ENCODE results near the gene TRAFD1.

DNA sequence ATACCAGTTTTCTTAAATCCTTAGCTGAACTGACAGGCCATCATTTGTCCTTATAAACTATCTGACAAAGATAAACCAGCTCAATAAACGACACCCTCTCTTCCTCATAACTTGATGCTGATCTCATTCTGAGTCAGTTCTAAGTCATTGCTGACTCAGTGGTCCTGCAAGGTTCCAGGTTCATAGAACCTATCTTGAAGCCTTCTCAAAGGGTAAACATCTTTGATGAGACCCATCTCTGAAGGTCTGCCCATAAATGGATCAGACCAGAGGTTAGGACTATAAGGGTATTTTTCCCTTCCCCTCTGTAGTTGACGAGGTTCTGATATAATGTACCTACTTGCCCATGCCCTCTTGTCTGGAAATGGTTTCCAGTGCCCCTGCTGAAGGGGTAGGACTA is 28.7 kb upstream of the TRAFD1 start:
- TF ChIP-seq, protein P1, sequence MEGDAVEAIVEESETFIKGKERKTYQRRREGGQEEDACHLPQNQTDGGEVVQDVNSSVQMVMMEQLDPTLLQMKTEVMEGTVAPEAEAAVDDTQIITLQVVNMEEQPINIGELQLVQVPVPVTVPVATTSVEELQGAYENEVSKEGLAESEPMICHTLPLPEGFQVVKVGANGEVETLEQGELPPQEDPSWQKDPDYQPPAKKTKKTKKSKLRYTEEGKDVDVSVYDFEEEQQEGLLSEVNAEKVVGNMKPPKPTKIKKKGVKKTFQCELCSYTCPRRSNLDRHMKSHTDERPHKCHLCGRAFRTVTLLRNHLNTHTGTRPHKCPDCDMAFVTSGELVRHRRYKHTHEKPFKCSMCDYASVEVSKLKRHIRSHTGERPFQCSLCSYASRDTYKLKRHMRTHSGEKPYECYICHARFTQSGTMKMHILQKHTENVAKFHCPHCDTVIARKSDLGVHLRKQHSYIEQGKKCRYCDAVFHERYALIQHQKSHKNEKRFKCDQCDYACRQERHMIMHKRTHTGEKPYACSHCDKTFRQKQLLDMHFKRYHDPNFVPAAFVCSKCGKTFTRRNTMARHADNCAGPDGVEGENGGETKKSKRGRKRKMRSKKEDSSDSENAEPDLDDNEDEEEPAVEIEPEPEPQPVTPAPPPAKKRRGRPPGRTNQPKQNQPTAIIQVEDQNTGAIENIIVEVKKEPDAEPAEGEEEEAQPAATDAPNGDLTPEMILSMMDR (IDR thresholded peaks at IDR 0.05 in 2 of 3, conservative IDR thresholded peaks at IDR 0.05 in 1 of 3; ENCODE audit: borderline replicate concordance in 1 of 3, insufficient read depth in 1 of 3, low read depth in 2 of 3, low read length in 2 of 3): no peak
- TF ChIP-seq EZH2phosphoT487 (IDR thresholded peaks at IDR 0.05; ENCODE audit: borderline replicate concordance) (no peak), SP1 (IDR thresholded peaks at IDR 0.05; ENCODE audit: low read depth) (peak; percentile 96), ELF1 (IDR thresholded peaks at IDR 0.05; ENCODE audit: borderline replicate concordance, low read depth) (peak; percentile 58; the same call in 1 of the 2 replicates), EZH2 (IDR thresholded peaks at IDR 0.05) (no peak), POLR2A (IDR thresholded peaks at IDR 0.05; ENCODE audit: borderline replicate concordance, extremely low read depth, insufficient read depth, insufficient read length) (no peak)
- TF ChIP-seq, protein P2, sequence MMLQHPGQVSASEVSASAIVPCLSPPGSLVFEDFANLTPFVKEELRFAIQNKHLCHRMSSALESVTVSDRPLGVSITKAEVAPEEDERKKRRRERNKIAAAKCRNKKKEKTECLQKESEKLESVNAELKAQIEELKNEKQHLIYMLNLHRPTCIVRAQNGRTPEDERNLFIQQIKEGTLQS (IDR thresholded peaks at IDR 0.05): peak; percentile 93

Data from HCT116 (cell line).